GM04504 (cell line): Measurements from ENCODE around the gene SLC46A2.

Experiments
- DNase-seq: peaks from one replicate; pipeline ENCODE4 v3.0.0-alpha.2; 2012; ENCODE audit warnings: low read depth

SLC46A2 gene

GRCh38 chr9:112890106-112891081 lies at the start of gene SLC46A2:
TSS of gene SLC46A2 (minus strand) at chr9:112890876. CDS start at chr9:112890681, 195 bp downstream.
- DNase-seq: no peak

- no peak for DNase-seq
These were observed 48.7 kb upstream of the SLC46A2 start for GRCh38 chr9:112939418-112939817.

- DNase-seq: no peak
These were observed 43.0 kb upstream of the SLC46A2 start for GRCh38 chr9:112933696-112934095.

GRCh38 chr9:112925058-112925641 lies 34.5 kb upstream of the SLC46A2 start:
- DNase-seq: peak; percentile 13

GRCh38 chr9:112921549-112921948 lies 30.9 kb upstream of the SLC46A2 start:
- DNase-seq: peak; percentile 24

DNA sequence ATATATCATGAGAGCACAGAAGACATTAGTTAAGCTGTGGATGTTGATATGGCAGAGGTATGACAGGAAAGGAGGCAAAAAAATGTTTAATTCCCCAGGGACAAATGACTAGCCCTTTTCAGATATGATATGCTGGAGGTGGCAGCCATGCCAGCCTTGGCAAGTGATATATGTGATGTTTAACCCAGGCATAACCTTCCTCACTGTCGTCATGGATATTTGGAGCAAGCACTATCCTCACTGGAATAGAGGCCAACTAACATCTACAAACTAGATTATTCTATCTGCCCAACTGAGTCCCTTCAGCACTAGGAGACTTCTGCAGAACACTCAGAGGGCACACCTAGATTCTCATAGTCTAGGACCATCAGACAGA lies 27.3 kb upstream of the SLC46A2 start:
- no peak for DNase-seq

GRCh38 chr9:112917047-112917986 lies 26.6 kb upstream of the SLC46A2 start:
- no peak for DNase-seq

- DNase-seq: no peak
These were observed 23.8 kb upstream of the SLC46A2 start for GRCh38 chr9:112914524-112914923.

DNA sequence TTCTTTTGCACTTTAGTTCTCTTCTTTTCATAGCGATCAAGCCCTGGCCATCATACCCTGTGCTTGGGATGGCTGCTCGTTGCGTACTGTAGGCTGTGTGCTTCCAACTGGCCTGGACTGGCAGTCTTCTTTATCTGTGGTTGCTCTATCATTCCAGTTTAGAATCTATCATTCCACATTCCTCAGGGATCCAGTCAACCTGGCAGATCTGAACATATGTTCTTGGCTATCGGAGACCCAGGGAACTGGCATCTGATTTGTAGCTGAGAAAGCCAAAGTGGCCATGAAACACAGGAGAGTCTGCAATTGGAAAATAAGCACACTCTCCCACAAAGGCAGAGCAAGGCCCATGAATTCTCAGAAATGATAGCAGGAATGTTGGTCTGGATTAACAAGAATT lies 22.6 kb upstream of the SLC46A2 start:
- DNase-seq: no peak

DNA sequence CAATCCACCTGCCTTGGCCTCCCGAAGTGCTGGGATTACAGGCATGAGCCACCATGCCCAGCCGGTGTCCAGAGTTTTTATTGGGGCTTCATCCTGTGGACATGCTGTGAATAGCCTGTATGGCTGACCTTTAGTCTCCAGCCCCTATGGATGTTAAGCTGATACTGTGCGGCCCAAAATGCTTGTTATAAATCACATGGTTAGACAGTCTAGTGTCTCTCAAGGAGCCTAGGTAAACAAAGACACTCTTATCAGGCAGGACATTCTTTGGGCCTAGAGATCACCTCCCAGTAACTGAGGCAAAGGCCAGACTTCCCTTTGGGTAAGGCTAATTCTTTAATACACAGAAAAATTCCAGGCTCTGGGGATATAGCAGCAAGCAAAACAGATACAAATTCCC lies 22.0 kb upstream of the SLC46A2 start:
- no peak for DNase-seq

DNA sequence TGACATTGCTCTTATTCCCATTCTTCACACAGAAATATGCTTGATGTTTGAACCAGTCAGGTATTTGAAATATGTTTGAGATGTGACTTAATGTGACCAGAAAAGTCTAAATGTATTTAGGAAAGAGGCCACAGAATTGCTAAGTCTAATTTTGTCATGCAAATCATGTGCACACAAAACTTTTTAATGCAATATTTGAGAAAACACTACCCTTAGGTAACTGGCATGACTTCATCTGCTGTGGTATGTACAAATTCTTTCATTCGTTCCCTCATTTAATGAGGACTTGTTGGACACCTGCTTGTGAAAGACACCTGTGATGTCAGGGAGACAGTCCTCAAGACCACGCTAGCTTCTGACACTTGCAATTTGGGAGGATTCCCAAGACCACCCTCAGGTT lies 21.1 kb upstream of the SLC46A2 start:
- DNase-seq: no peak

GRCh38 chr9:112905084-112905483 lies 14.4 kb upstream of the SLC46A2 start:
- no peak for DNase-seq

- no peak for DNase-seq
These were observed 10.2 kb upstream of the SLC46A2 start for GRCh38 chr9:112900901-112901300.

GRCh38 chr9:112900488-112900887 lies 9.8 kb upstream of the SLC46A2 start:
- no peak for DNase-seq

- no peak for DNase-seq
These were observed 8.2 kb upstream of the SLC46A2 start for GRCh38 chr9:112898872-112899311.

DNA sequence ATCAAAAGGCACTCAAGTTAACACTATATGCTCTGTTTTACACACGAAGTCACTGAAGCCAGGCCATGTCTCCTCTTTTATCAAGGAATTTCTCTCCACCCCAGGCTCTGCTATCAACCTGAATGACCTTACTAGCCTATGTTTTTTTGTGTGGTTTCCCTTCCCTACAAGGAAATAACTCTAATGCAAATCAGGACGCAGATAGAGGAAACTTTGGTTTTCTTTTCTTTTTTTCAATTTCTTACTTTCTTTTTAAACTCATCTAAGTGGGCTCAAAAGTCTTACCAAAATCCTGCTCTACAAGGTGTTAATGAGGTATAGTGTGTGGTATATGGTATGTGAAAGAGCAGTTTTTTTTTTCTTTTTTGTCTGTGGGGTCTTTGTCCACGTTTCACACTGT lies 5.5 kb upstream of the SLC46A2 start:
- no peak for DNase-seq

- DNase-seq: no peak
These were observed 4.0 kb upstream of the SLC46A2 start for GRCh38 chr9:112894699-112895098.

- no peak for DNase-seq
These were observed 3.4 kb upstream of the SLC46A2 start for GRCh38 chr9:112894041-112894440.

- no peak for DNase-seq
These were observed 2.3 kb upstream of the SLC46A2 start for GRCh38 chr9:112892981-112893380.

GRCh38 chr9:112891521-112891920 lies 845 bp upstream of the SLC46A2 start:
- no peak for DNase-seq

DNA sequence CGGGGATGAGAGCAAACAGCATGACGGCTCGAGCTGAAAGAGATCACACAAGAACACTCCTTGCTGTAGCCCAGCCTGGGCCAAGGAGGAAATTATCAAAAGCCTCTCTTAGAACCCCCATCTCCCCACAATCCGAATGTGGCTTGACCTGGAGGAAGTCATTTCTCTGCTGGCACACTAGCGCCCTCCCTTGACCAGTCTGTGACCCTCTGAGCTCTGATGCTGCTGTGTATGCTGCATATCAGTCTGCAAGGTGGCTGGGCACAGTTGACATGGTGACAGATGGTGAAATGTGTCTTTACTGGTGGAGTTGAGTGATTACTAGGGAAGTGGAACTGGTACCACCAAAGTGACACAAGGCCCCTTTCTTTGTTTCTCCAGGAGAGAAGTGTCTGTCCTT lies 3.3 kb downstream of the SLC46A2 start:
- DNase-seq: no peak

DNA sequence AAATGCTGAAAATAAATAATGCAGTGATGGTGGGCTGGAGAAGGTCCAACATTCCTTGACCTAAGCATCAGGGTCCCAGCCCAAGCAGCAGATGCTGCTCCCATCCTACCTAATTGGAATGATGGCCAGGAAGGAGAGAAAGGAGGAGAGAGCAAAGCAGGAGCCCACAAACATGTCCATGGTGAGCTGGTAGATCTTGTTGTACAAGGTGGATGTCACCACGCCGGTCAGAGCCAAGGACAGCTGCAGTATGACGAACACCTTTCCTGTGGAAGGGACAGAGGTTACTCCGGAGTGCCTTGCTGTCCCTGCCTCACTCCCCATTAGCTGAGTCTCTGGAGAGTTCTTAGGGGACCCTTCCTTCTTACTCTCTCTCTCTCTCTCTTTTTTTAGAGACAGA lies 4.3 kb downstream of the SLC46A2 start:
- no peak for DNase-seq
